Cardiac muscle cell (in vitro differentiated cells and primary cell): ENCODE measurements around the gene AGPAT2. TPM values are rescaled to one million over a fixed set of nuclear protein-coding genes. Genes with fewer than 3 reads are reported as not detected.
A peak's percentile ranks its signal among the peaks of the same experiment; 100 is the strongest.

Experiments
- DNase-seq, 2 donors: peaks; one replicate each; pipeline versions ENCODE4 v3.0.0 to v3.0.0-alpha.2; 2010 to 2017; ENCODE audit warnings: low read depth in 1 of 2, low spot score in 1 of 2
- H3K27ac ChIP-seq: fragments of 200-600 bp; sonication (generic); 2 replicates; pipeline ENCODE4 v1.5.1; 2016
- H3K27me3 ChIP-seq: fragments of 200-600 bp; sonication (generic); 2 replicates; pipeline ENCODE4 v1.6.0; 2016; ENCODE audit warnings: control low read depth
- H3K36me3 ChIP-seq: fragments of 200-600 bp; sonication (generic); 2 replicates; pipeline ENCODE4 v1.5.1; 2016; ENCODE audit warnings: control low read depth
- H3K4me1 ChIP-seq: fragments of 200-600 bp; sonication (generic); 2 replicates; pipeline ENCODE4 v1.8.1; 2017; ENCODE audit warnings: low read depth, mild to moderate bottlenecking, mixed run types
- H3K4me3 ChIP-seq: fragments of 200-600 bp; sonication (generic); 2 replicates; pipeline ENCODE4 v1.5.1; 2016; ENCODE audit warnings: mild to moderate bottlenecking
- H3K9me3 ChIP-seq: fragments of 200-600 bp; sonication (generic); 2 replicates; pipeline ENCODE4 v1.5.1; 2017; ENCODE audit warnings: low read depth, mild to moderate bottlenecking, control low read depth
- CTCF ChIP-seq: IDR thresholded peaks from 2 replicates; pipeline ENCODE4 v1.5.1; 2012; ENCODE audit warnings: low read depth, mild to moderate bottlenecking, low read length
- polyA plus RNA-seq: library from polyadenylated mRNA; unstranded; fragments of >200 nt; fragmentation: Nextera tagmentation; extraction: Ambion mirVana; gene quantifications from 2 replicates; pipeline ENCODE4 v1.2.1, GENCODE V29; 2016
- total RNA-seq: library from RNA; depleted of rRNA; stranded (reverse); fragments of >200 nt; gene quantifications from 2 replicates; pipeline ENCODE4 v1.2.3, GENCODE V29; 2016

The AGPAT2 gene
- total and polyA plus RNA-seq, 2 experiments from 2014 or later = 72.5 to 103 TPM

- Histone ChIP-seq H3K4me3 (no peak overlapping the region), H3K36me3 (peaks cover 29% of the 10 kb centered on the region), H3K9me3 (no peaks in the 10 kb centered on the region), H3K4me1 (no peaks in the 10 kb centered on the region), H3K27ac (peak overlapping the region; percentile 9), H3K27me3 (no peaks in the 10 kb centered on the region)
- no peak for TF ChIP-seq CTCF
- no peak for DNase-seq
These were observed 32.1 kb upstream of the AGPAT2 start for GRCh38 chr9:136719195-136719880.

GRCh38 chr9:136718345-136719194 is 31.3 kb upstream of the AGPAT2 start:
- no peak overlapping the region for H3K4me3 ChIP-seq
- DNase-seq = no peak
- peaks cover 4% of the 10 kb centered on the region for H3K4me1 ChIP-seq
- H3K9me3 ChIP-seq = no peaks in the 10 kb centered on the region
- peaks cover 22% of the 10 kb centered on the region for H3K36me3 ChIP-seq
- H3K27me3 ChIP-seq = no peaks in the 10 kb centered on the region
- peak overlapping the region; percentile 13 for H3K27ac ChIP-seq
- TF ChIP-seq CTCF = no peak

- DNase-seq = no peak
- no peak overlapping the region for H3K27ac ChIP-seq
- no peak for TF ChIP-seq CTCF
- peaks cover 6% of the 10 kb centered on the region for H3K4me1 ChIP-seq
- no peak overlapping the region for H3K4me3 ChIP-seq
- peaks cover 10% of the 10 kb centered on the region for H3K36me3 ChIP-seq
- H3K9me3 ChIP-seq = no peaks in the 10 kb centered on the region
- H3K27me3 ChIP-seq = no peaks in the 10 kb centered on the region
These were observed 30.1 kb upstream of the AGPAT2 start for GRCh38 chr9:136717399-136717798.

GRCh38 chr9:136714893-136715274 is 27.6 kb upstream of the AGPAT2 start:
- H3K27me3 ChIP-seq = no peaks in the 10 kb centered on the region
- no peak for DNase-seq
- H3K36me3 ChIP-seq = peaks cover 2% of the 10 kb centered on the region
- H3K4me1 ChIP-seq = peaks cover 6% of the 10 kb centered on the region
- H3K9me3 ChIP-seq = no peaks in the 10 kb centered on the region
- H3K4me3 ChIP-seq = no peak overlapping the region
- no peak for TF ChIP-seq CTCF
- H3K27ac ChIP-seq = no peak overlapping the region

GRCh38 chr9:136714096-136714892 is 27.0 kb upstream of the AGPAT2 start:
- no peak for DNase-seq
- no peak overlapping the region for H3K4me3 ChIP-seq
- no peaks in the 10 kb centered on the region for H3K9me3 ChIP-seq
- H3K4me1 ChIP-seq = peaks cover 6% of the 10 kb centered on the region
- peaks cover 2% of the 10 kb centered on the region for H3K36me3 ChIP-seq
- TF ChIP-seq CTCF = no peak
- no peaks in the 10 kb centered on the region for H3K27me3 ChIP-seq
- H3K27ac ChIP-seq = no peak overlapping the region
